Measurements from ENCODE around the gene PLCB1. TPM values are rescaled to one million over a fixed set of nuclear protein-coding genes. Genes with fewer than 3 reads are reported as not detected.

The PLCB1 gene
- total RNA-seq, 1 donor, result 35.4 TPM

GRCh38 chr20:8780915-8781314, 648.8 kb downstream of the PLCB1 start:
- no peak for TF ChIP-seq CTCF (IDR thresholded peaks at IDR 0.05; ENCODE audit: insufficient read depth, low read depth, low read length)
- no peak for DNase-seq (ENCODE audit: low read depth)
- H3K4me3 ChIP-seq (ENCODE audit: low read depth, low read length), result no peak overlapping the region

GRCh38 chr20:8782804-8783203, 650.7 kb downstream of the PLCB1 start:
- no peak for TF ChIP-seq CTCF (IDR thresholded peaks at IDR 0.05; ENCODE audit: insufficient read depth, low read depth, low read length)
- peak; percentile 25 for DNase-seq (ENCODE audit: low read depth)
- no peak overlapping the region for H3K4me3 ChIP-seq (ENCODE audit: low read depth, low read length)

- no peak for DNase-seq (ENCODE audit: low read depth)
- TF ChIP-seq CTCF (IDR thresholded peaks at IDR 0.05; ENCODE audit: insufficient read depth, low read depth, low read length), result no peak
These were observed 651.7 kb downstream of the PLCB1 start for GRCh38 chr20:8783734-8784133.

GRCh38 chr20:8786383-8786782, 654.3 kb downstream of the PLCB1 start:
- no peak overlapping the region for H3K4me3 ChIP-seq (ENCODE audit: low read depth, low read length)
- DNase-seq (ENCODE audit: low read depth), result no peak
- no peak for TF ChIP-seq CTCF (IDR thresholded peaks at IDR 0.05; ENCODE audit: insufficient read depth, low read depth, low read length)

More at GRCh38 chr20:8783734-8784133, 651.7 kb downstream of the PLCB1 start:
- no peak overlapping the region for H3K4me3 ChIP-seq (ENCODE audit: low read depth, low read length)

- no peak for DNase-seq (ENCODE audit: low read depth)
These were observed 655.0 kb downstream of the PLCB1 start for GRCh38 chr20:8787090-8787489.

GRCh38 chr20:8788275-8788674, 656.2 kb downstream of the PLCB1 start:
- H3K4me3 ChIP-seq (ENCODE audit: low read depth, low read length), result no peak overlapping the region
- DNase-seq (ENCODE audit: low read depth), result no peak
- TF ChIP-seq CTCF (IDR thresholded peaks at IDR 0.05; ENCODE audit: insufficient read depth, low read depth, low read length), result no peak

More at GRCh38 chr20:8787090-8787489, 655.0 kb downstream of the PLCB1 start:
- TF ChIP-seq CTCF (IDR thresholded peaks at IDR 0.05; ENCODE audit: insufficient read depth, low read depth, low read length), result no peak
- H3K4me3 ChIP-seq (ENCODE audit: low read depth, low read length), result no peak overlapping the region

- DNase-seq (ENCODE audit: low read depth), result no peak
- H3K4me3 ChIP-seq (ENCODE audit: low read depth, low read length), result no peak overlapping the region
- no peak for TF ChIP-seq CTCF (IDR thresholded peaks at IDR 0.05; ENCODE audit: insufficient read depth, low read depth, low read length)
These were observed 656.8 kb downstream of the PLCB1 start for GRCh38 chr20:8788831-8789230.

Data from fibroblast of villous mesenchyme (primary cell).